ENCODE data around the gene MEF2A. TPM values are rescaled to one million over a fixed set of nuclear protein-coding genes. Genes with fewer than 3 reads are reported as not detected.

The MEF2A gene
- total RNA-seq, 3 donors from 2014 or later: 19.8 to 24.0 (median 22.4) TPM

GRCh38 chr15:99704444-99704838 is 138.7 kb downstream of the MEF2A start:
- Mint-ChIP-seq H3K4me1 (ENCODE audit: low read depth) (peaks cover 52% of the 10 kb centered on the region), H3K27me3 (ENCODE audit: low read depth) (no peaks in the 10 kb centered on the region), H3K4me3 (no peak overlapping the region), H3K9me3 (no peaks in the 10 kb centered on the region), H3K36me3 (ENCODE audit: insufficient read depth) (peaks cover 9% of the 10 kb centered on the region)
- DNase-seq (no peak), ATAC-seq (peak; percentile 51 to 64)

- Mint-ChIP-seq H3K4me3 (peak overlapping the region; percentile 56), H3K36me3 (ENCODE audit: insufficient read depth) (peaks cover 18% of the 10 kb centered on the region), H3K4me1 (ENCODE audit: low read depth) (peaks cover 52% of the 10 kb centered on the region), H3K9me3 (no peaks in the 10 kb centered on the region), H3K27me3 (ENCODE audit: low read depth) (no peaks in the 10 kb centered on the region)
- peak; percentile 73 to 79 for ATAC-seq
- DNase-seq: no peak
Observed at GRCh38 chr15:99706557-99707303, 140.9 kb downstream of the MEF2A start.

GRCh38 chr15:99707473-99708270 is 141.9 kb downstream of the MEF2A start:
- H3K4me1 Mint-ChIP-seq (ENCODE audit: low read depth): peaks cover 52% of the 10 kb centered on the region
- no peaks in the 10 kb centered on the region for H3K9me3 Mint-ChIP-seq
- no peaks in the 10 kb centered on the region for H3K27me3 Mint-ChIP-seq (ENCODE audit: low read depth)

GRCh38 chr15:99708563-99708962 is 142.8 kb downstream of the MEF2A start:
- no peak overlapping the region for H3K4me3 Mint-ChIP-seq
- ATAC-seq: no peak
- no peaks in the 10 kb centered on the region for H3K27me3 Mint-ChIP-seq (ENCODE audit: low read depth)
- no peak for DNase-seq
- H3K4me1 Mint-ChIP-seq (ENCODE audit: low read depth): peaks cover 43% of the 10 kb centered on the region
- H3K9me3 Mint-ChIP-seq: no peaks in the 10 kb centered on the region
- H3K36me3 Mint-ChIP-seq (ENCODE audit: insufficient read depth): peaks cover 23% of the 10 kb centered on the region

More at GRCh38 chr15:99707473-99708270, 141.9 kb downstream of the MEF2A start:
- ATAC-seq (peak; percentile 83 to 84), DNase-seq (no peak)
- Mint-ChIP-seq H3K4me3 (peak overlapping the region; percentile 56), H3K36me3 (ENCODE audit: insufficient read depth) (peaks cover 20% of the 10 kb centered on the region)

DNA sequence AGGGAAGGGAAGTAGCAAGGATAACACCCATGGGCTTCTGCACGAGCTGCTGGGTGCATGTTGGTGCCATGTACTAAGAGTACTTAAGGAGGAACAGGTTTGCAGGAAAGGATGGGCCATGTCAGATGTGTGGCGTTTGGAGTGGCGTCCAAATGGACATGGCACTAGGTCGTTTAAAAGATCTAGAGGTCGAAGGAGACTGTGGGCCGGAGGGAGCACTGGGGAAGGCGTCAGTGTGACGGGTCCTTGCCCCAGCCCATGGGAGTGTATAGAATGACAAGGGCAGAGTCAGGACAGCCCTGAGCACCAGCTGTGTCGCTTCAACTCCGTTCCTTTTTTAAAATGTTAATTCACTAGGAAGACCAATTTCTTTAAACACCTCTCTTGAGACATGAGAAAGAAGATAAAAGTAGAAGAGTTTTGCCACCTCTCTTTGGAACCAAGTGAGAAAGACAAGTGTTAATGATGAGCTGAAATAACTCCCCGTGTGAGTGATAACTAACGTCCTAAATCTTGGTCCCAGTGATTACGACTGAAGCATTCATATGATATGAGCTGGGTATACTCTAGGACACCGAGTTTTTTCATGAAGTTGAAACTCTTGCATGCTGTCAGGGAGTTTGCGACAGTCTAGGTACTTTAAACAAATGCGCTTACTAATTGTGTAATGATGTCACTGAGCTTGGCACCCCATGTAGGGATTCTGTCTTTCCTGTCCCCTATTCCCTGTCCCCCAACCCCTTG is 143.6 kb downstream of the MEF2A start:
- Mint-ChIP-seq H3K4me3 (no peak overlapping the region), H3K9me3 (no peaks in the 10 kb centered on the region), H3K36me3 (ENCODE audit: insufficient read depth) (peaks cover 23% of the 10 kb centered on the region), H3K4me1 (ENCODE audit: low read depth) (peaks cover 34% of the 10 kb centered on the region), H3K27me3 (ENCODE audit: low read depth) (no peaks in the 10 kb centered on the region)
- ATAC-seq (no peak), DNase-seq (no peak)

- Mint-ChIP-seq H3K9me3 (no peaks in the 10 kb centered on the region), H3K4me1 (ENCODE audit: low read depth) (peaks cover 26% of the 10 kb centered on the region), H3K36me3 (ENCODE audit: insufficient read depth) (peaks cover 23% of the 10 kb centered on the region), H3K27me3 (ENCODE audit: low read depth) (no peaks in the 10 kb centered on the region), H3K4me3 (no peak overlapping the region)
- ATAC-seq (no peak), DNase-seq (no peak)
Observed at GRCh38 chr15:99711625-99712024, 145.8 kb downstream of the MEF2A start.

DNA sequence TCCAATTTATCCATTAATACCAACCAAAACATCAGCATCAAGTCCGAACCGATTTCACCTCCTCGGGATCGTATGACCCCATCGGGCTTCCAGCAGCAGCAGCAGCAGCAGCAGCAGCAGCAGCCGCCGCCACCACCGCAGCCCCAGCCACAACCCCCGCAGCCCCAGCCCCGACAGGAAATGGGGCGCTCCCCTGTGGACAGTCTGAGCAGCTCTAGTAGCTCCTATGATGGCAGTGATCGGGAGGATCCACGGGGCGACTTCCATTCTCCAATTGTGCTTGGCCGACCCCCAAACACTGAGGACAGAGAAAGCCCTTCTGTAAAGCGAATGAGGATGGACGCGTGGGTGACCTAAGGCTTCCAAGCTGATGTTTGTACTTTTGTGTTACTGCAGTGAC is 146.6 kb downstream of the MEF2A start:
- DNase-seq: no peak
- Mint-ChIP-seq H3K4me3 (no peak overlapping the region), H3K36me3 (ENCODE audit: insufficient read depth) (peaks cover 23% of the 10 kb centered on the region), H3K4me1 (ENCODE audit: low read depth) (peaks cover 18% of the 10 kb centered on the region), H3K9me3 (no peaks in the 10 kb centered on the region), H3K27me3 (ENCODE audit: low read depth) (no peaks in the 10 kb centered on the region)
- ATAC-seq: no peak

DNA sequence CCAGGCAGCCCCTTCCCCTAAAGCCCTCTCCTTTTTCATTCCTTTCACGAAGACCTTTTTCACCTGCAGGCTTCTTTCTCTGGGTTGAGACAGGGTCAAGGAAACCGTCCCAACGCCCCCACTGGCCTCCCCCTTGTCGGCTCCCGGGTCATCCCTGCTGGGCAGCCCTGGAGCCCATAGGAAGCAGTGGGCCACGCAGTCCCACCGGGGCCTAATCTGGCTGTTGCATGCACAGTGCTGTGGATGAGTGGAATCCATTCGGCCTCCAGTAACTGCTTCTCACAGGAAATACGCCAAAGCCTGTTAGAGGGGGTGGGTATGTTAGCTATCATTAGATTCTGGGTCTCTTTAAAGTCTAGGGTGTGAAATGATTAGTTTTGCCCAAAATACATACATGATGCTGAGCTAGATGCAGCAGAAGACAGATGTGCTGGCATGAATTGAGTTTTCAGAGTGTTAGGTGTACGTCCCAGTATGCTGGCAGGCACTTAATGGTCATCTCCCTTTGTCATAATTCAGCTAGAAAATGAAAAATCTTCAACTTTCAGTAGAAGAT is 150.8 kb downstream of the MEF2A start:
- peaks cover 28% of the 10 kb centered on the region for H3K4me1 Mint-ChIP-seq (ENCODE audit: low read depth)
- no peak for ATAC-seq

GRCh38 chr15:99717161-99718009 is 151.6 kb downstream of the MEF2A start:
- DNase-seq (no peak), ATAC-seq (peak; percentile 39 to 64)
- H3K4me1 Mint-ChIP-seq (ENCODE audit: low read depth): peaks cover 30% of the 10 kb centered on the region
- H3K4me3 Mint-ChIP-seq: no peak overlapping the region
- peaks cover 6% of the 10 kb centered on the region for H3K36me3 Mint-ChIP-seq (ENCODE audit: insufficient read depth)
- no peaks in the 10 kb centered on the region for H3K27me3 Mint-ChIP-seq (ENCODE audit: low read depth)
- no peaks in the 10 kb centered on the region for H3K9me3 Mint-ChIP-seq

More for the DNA sequence above, 150.8 kb downstream of the MEF2A start:
- Mint-ChIP-seq H3K27me3 (ENCODE audit: low read depth) (no peaks in the 10 kb centered on the region), H3K9me3 (no peaks in the 10 kb centered on the region), H3K4me3 (no peak overlapping the region), H3K36me3 (ENCODE audit: insufficient read depth) (peaks cover 6% of the 10 kb centered on the region)
- no peak for DNase-seq

GRCh38 chr15:99718421-99718820 is 152.6 kb downstream of the MEF2A start:
- no peak overlapping the region for H3K4me3 Mint-ChIP-seq
- H3K27me3 Mint-ChIP-seq (ENCODE audit: low read depth): no peaks in the 10 kb centered on the region

DNA sequence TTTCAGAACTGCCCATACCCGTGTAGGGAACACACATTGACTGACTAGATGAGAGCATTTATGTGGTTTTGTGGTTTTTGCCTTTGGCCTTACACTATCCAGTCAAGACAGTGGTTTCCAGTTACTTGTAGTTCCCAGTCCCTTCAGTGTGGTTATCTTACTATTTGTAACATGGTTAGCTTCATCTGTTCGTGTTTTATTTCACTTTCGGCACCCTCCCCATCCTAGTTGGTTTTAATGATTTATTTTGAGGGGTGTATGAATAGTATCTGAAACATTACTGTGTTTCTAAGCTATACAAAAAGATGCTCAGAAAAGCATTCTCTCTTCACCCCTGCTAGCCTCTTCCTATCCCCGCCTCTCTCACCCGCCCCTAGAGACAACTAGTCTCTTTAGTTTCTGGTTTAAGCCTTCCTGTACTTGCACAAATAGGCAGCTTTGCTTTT is 153.3 kb downstream of the MEF2A start:
- H3K36me3 Mint-ChIP-seq (ENCODE audit: insufficient read depth): peaks cover 1% of the 10 kb centered on the region
- no peak overlapping the region for H3K4me3 Mint-ChIP-seq
- DNase-seq (no peak), ATAC-seq (peak in 1 of 2 donors; percentile 56)
- no peaks in the 10 kb centered on the region for H3K9me3 Mint-ChIP-seq
- peaks cover 30% of the 10 kb centered on the region for H3K4me1 Mint-ChIP-seq (ENCODE audit: low read depth)
- no peaks in the 10 kb centered on the region for H3K27me3 Mint-ChIP-seq (ENCODE audit: low read depth)

More at GRCh38 chr15:99718421-99718820, 152.6 kb downstream of the MEF2A start:
- no peaks in the 10 kb centered on the region for H3K9me3 Mint-ChIP-seq
- no peak for DNase-seq
- peaks cover 30% of the 10 kb centered on the region for H3K4me1 Mint-ChIP-seq (ENCODE audit: low read depth)
- H3K36me3 Mint-ChIP-seq (ENCODE audit: insufficient read depth): peaks cover 1% of the 10 kb centered on the region
- no peak for ATAC-seq

DNA sequence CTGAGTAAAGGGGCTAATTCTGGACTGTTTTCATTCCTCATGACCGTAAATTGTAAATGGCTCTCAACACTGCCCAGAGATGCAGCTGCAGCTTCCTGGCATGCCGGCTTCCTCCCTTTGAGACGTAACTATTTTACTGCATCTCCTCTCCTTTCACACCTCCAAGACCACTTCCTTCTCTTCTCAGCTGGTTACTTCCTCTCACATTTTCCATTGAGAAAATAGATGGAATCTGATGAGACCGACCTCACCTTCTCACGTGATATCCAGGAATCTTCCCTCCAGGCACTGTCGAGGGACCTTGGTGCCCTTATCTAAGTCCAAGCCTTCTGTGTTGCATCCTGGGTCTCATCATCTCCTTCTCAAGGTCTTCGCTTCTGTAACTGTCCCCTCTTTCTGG is 154.7 kb downstream of the MEF2A start:
- ATAC-seq (no peak), DNase-seq (no peak)
- Mint-ChIP-seq H3K4me3 (peak overlapping the region; percentile 57), H3K36me3 (ENCODE audit: insufficient read depth) (peaks cover 1% of the 10 kb centered on the region), H3K27me3 (ENCODE audit: low read depth) (no peaks in the 10 kb centered on the region), H3K9me3 (no peaks in the 10 kb centered on the region), H3K4me1 (ENCODE audit: low read depth) (peaks cover 30% of the 10 kb centered on the region)

DNA sequence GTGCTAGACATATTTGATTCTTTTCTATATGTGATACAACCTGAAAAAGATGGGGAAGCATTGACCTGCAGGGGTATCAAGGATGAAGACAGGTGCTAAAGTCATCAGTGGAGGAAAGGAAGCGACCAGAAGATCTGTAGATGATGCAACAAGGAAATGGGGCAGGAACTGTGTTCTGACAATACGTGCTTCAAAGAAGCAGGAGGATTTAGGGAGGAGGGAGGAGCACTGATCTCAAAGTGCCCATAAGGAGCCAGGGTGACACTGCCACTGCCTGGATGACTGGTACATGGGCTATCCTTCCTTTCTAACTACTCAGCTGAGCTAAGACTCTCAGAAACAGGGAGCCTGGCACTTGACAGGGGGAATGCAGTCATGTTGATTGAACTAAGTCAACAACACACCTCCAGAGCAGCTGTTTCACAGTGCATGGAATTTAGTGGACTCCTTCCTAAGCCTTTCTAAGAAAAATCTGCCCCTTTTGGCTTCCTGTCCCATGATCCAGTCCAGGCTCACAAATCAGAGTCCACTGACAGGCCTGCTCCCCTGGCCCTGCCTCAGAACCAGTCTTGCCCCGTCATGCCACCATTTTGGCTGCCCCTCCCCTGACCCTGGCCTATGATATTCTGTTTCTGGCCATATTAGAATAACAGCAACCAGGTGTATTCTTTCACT is 155.5 kb downstream of the MEF2A start:
- peak in 1 of 2 donors; percentile 16 for ATAC-seq
- Mint-ChIP-seq H3K4me3 (peak overlapping the region; percentile 57), H3K9me3 (no peaks in the 10 kb centered on the region), H3K36me3 (ENCODE audit: insufficient read depth) (peaks cover 1% of the 10 kb centered on the region), H3K4me1 (ENCODE audit: low read depth) (peaks cover 30% of the 10 kb centered on the region), H3K27me3 (ENCODE audit: low read depth) (no peaks in the 10 kb centered on the region)
- no peak for DNase-seq

All from activated T-cell treated with anti-CD3 and anti-CD28 coated beads, Interleukin-2, amount 50 U/mL, for 4 hours (primary cell).